ENCODE results near the gene ZPBP2. TPM values are rescaled to one million over a fixed set of nuclear protein-coding genes. Genes with fewer than 3 reads are reported as not detected.

The ZPBP2 gene
- total and polyA plus RNA-seq, 2 of the 13 experiments (the other 11 are each of a cell fraction or from before 2014, with no cell fraction given) = not detected

- Histone ChIP-seq H3K27me3 (ENCODE audit: control insufficient read depth in 1 of 2, insufficient read depth in 2 of 2, low read length in 2 of 2) (no peaks in the 10 kb centered on the region), H3K4me3 (replicated peaks in 1 of 3; ENCODE audit: insufficient read depth in 1 of 3, low read depth in 2 of 3, low read length in 3 of 3) (peak overlapping the region in 1 of 3 experiments; percentile 7; a peak in 1 of 6 replicates), H3K4me2 (ENCODE audit: low read depth, low read length) (peak overlapping the region; percentile 60), H3K79me2 (ENCODE audit: insufficient read depth, low read length) (no peaks in the 10 kb centered on the region), H3K9me3 (ENCODE audit: low read length) (peaks cover 12% of the 10 kb centered on the region), H2AFZ (ENCODE audit: low read length) (no peak overlapping the region), H3K36me3 (replicated peaks in 1 of 2; ENCODE audit: control insufficient read depth in 1 of 2, insufficient read depth in 2 of 2, low read length in 2 of 2) (no peaks in the 10 kb centered on the region), H3K9ac (ENCODE audit: insufficient read depth, low read depth, low read length) (no peak overlapping the region), H3K4me1 (ENCODE audit: insufficient read depth, low read length) (peaks cover 16% of the 10 kb centered on the region), H4K20me1 (ENCODE audit: insufficient read depth, low read length) (no peaks in the 10 kb centered on the region), H3K27ac (ENCODE audit: extremely low read length, insufficient read depth, low read length) (no peak overlapping the region)
- FAIRE-seq (no peak), ATAC-seq (peak; percentile 86), DNase-seq (ENCODE audit: low spot score) (peak; percentile 33)
- WGBS (ENCODE audit: low lambda C conversion rate) = 3% methylated on average over 4 of the region's 4 CpGs
- no TSS peak for BruUV-seq (replicated peaks)
- intact Hi-C loops (cut with micrococcal nuclease; ENCODE audit: unreplicated experiment) (no loop called here), in situ Hi-C loops (cut with HindIII; ENCODE audit: extremely low pct_ligation_motif_present, low pct_unique_long_range_greater_than_20kb) (no loop called here)
- ChIA-PET CTCF (ENCODE audit: low intra/inter-chr PET ratio, low total read pairs) (no interaction called here), POLR2A (interaction anchor here (1.4 kb wide), 1 partner anchor 98 kb away, joined by 3 read pairs; no protein-coding TSS in a partner anchor)
- TF ChIP-seq MLLT10 (CRISPR knock-in tag; IDR thresholded peaks at IDR 0.05) = no peak
- TF ChIP-seq ZNF746 (CRISPR knock-in tag; IDR thresholded peaks at IDR 0.05) = 0 out of 2 replicates have a peak, but pooled peaks have one; percentile 27
- TF ChIP-seq TMF1 (CRISPR knock-in tag; IDR thresholded peaks at IDR 0.05; ENCODE audit: low read depth) = no peak
- TF ChIP-seq ZNF777 (CRISPR knock-in tag; IDR thresholded peaks at IDR 0.05) = no peak
- no peak for TF ChIP-seq MIER2 (CRISPR knock-in tag; IDR thresholded peaks at IDR 0.05)
- no peak for TF ChIP-seq CAMTA2 (CRISPR knock-in tag; IDR thresholded peaks at IDR 0.05; ENCODE audit: borderline replicate concordance)
- no peak for TF ChIP-seq TRIM22 (IDR thresholded peaks at IDR 0.05)
- 0 out of 2 replicates have a peak, but pooled peaks have one; percentile 19 for TF ChIP-seq THAP11 (CRISPR knock-in tag; IDR thresholded peaks at IDR 0.05)
- TF ChIP-seq ISL2 (CRISPR knock-in tag; IDR thresholded peaks at IDR 0.05) = no peak
- no peak for TF ChIP-seq ZFP41 (CRISPR knock-in tag; IDR thresholded peaks at IDR 0.05; ENCODE audit: borderline replicate concordance)
- TF ChIP-seq KAT8 (CRISPR knock-in tag; IDR thresholded peaks at IDR 0.05) = no peak
- no peak for TF ChIP-seq KMT2B (CRISPR knock-in tag; IDR thresholded peaks at IDR 0.05)
- TF ChIP-seq GFI1 (CRISPR knock-in tag; IDR thresholded peaks at IDR 0.05; ENCODE audit: borderline replicate concordance) = no peak
- TF ChIP-seq PPARG (CRISPR knock-in tag; conservative IDR thresholded peaks at IDR 0.05) = no peak
- TF ChIP-seq ZNF710 (CRISPR knock-in tag; IDR thresholded peaks at IDR 0.05; ENCODE audit: borderline replicate concordance) = peak; percentile 77; the same call in 1 of the 2 replicates
- TF ChIP-seq ZKSCAN1 (IDR thresholded peaks at IDR 0.05; ENCODE audit: low read length) = no peak
- no peak for TF ChIP-seq ZBTB2 (CRISPR knock-in tag; IDR thresholded peaks at IDR 0.05; ENCODE audit: low read depth)
- no peak for TF ChIP-seq CBX2 (IDR thresholded peaks at IDR 0.05; ENCODE audit: low read depth, low read length)
- no peak for TF ChIP-seq CBX2 (CRISPR knock-in tag; IDR thresholded peaks at IDR 0.05; ENCODE audit: low read depth)
- TF ChIP-seq TFAP4 (IDR thresholded peaks at IDR 0.05; ENCODE audit: borderline replicate concordance, low read depth) = no peak
- TF ChIP-seq ZNF781 (CRISPR knock-in tag; IDR thresholded peaks at IDR 0.05; ENCODE audit: borderline replicate concordance, not compliant biosample characterization) = no peak
- no peak for TF ChIP-seq HCFC1 (IDR thresholded peaks at IDR 0.05; ENCODE audit: low read depth, low read length)
Measured at GRCh38 chr17:39828443-39828842, 39.6 kb upstream of the ZPBP2 start.
